HG03066 (cell line): ENCODE results near the gene PLAC9.
"Not testable (repeated sequence)": the region's sequence is repeated elsewhere in the genome, so short reads cannot be mapped to it uniquely, and the experiment has no call there.

Experiments used
- ATAC-seq: cut with Tn5 transposase; IDR thresholded peaks from one replicate; pipeline ENCODE4 v1.9.1; 2021; ENCODE audit warnings: low read depth; ENCODE audit not compliant: unreplicated experiment

The PLAC9 gene

DNA sequence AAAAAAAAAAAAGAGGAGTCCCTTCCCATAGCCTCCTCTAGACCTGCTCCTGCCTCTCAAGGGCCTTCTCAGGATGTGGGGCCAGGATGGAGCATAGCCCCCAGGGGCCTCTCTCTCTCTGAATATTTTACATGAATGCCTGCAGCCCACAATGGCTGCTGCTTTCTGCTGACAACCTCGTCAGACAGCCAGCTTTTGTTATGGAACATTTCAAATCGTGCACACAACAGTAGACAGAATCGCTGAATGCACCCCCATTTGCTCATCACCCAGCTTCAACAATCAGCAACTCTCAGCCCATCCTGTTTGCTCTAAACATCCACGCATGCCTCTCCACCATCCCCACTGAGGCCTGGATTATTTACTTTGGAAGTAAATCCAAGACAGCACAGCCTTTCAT lies 5.4 kb downstream of the PLAC9 start:
- no peak for ATAC-seq

- ATAC-seq, result no peak
Measured at GRCh38 chr10:80139265-80139664, 6.7 kb downstream of the PLAC9 start.

- no peak for ATAC-seq
Measured at GRCh38 chr10:80140251-80140650, 7.7 kb downstream of the PLAC9 start.

DNA sequence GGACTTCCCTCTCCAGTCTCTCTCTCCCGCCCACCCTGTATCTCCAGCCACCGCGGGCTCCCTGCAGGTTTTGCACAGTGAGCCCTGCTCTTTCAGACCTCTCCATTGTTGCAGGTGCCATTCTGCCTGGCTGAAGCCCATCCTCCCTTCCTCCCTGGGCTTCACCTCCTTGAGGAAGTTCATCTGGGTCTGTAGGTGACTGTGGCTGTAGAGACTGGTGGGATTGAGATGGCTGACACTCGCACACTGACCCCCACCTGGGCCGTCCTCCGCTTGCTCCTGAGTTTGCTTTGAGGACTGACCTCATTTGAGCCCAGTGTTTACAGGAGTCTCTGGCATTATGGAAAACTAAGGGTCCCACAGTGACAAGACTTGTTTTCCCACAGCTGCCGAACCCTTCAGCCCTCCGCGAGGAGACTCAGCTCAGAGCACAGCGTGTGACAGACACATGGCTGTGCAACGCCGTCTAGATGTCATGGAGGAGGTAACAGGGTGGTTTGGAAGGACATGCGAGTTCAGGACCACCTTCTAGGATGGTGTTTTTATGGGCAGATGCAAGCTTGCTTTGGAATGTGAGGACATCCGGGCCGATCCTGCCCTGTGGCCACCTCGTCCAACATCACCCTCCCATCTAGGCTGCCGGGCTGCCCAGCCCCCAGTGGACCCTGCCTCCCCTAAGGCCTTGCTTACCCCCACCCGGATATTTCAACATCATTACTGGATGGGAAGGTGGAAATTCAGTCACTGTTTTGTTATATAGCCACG lies 9.3 kb downstream of the PLAC9 start:
- no peak for ATAC-seq

DNA sequence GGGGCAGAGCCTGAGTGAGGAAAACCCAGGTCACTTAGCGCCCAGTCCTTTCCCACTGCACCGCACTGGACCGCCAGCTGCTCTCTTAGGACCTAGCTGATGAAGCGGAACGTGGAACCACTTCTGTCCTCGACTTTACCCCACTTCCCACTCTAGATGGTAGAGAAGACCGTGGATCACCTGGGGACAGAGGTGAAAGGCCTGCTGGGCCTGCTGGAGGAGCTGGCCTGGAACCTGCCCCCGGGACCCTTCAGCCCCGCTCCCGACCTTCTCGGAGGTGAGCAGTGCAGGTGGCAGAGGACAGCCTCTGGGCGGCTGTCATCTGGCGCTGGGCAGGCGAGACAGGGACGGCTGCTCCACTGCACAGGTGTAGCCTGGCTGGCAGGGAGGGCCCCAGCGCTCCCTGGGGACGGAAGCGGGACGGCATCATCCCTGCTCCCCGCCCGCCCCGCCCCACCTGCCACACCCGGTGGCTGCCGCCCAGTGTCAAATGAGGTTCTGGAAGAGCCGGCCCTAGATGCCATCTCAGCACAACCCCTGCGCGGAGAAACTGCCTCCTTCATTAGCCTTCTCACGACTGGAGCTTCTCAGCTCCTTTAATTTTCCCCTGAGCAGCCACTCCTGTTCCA lies 11.7 kb downstream of the PLAC9 start:
- peak; percentile 49 for ATAC-seq

DNA sequence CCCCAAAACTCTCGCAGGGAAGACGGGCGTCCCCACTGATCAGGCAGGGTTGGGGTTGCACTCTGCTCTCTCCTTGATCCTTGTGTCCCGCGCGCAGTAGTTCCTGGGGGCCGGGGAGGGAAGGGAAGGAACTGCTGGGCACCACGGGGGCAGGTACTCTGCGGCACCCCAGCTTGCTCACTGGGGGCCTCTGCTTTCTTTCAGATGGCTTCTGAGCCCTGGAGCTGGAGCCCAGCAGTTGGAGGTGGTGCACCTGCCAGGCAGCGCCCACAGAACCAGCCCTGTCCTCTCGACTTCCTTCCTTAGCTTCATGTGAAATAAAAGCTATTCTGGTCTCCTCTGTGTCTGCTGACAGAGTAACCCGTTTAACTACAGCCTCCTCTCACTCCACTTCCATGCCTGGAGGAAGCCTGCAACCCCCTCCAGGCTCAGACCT lies 12.2 kb downstream of the PLAC9 start:
- peak; percentile 40 for ATAC-seq

- ATAC-seq, result not testable (repeated sequence)
Measured at GRCh38 chr10:80145406-80146308, 13.1 kb downstream of the PLAC9 start.

GRCh38 chr10:80146918-80147317 lies 14.4 kb downstream of the PLAC9 start:
- no peak for ATAC-seq

GRCh38 chr10:80148166-80148805 lies 15.8 kb downstream of the PLAC9 start:
- ATAC-seq, result no peak

- ATAC-seq, result no peak
Measured at GRCh38 chr10:80149123-80149522, 16.6 kb downstream of the PLAC9 start.

GRCh38 chr10:80150172-80150571 lies 17.6 kb downstream of the PLAC9 start:
- ATAC-seq, result no peak

- ATAC-seq, result no peak
Measured at GRCh38 chr10:80152820-80153219, 20.3 kb downstream of the PLAC9 start.

- ATAC-seq, result no peak
Measured at GRCh38 chr10:80153460-80153859, 20.9 kb downstream of the PLAC9 start.

- ATAC-seq, result no peak
Measured at GRCh38 chr10:80154626-80154977, 22.1 kb downstream of the PLAC9 start.

GRCh38 chr10:80154978-80155695 lies 22.6 kb downstream of the PLAC9 start:
- ATAC-seq, result no peak

- no peak for ATAC-seq
Measured at GRCh38 chr10:80155696-80156215, 23.2 kb downstream of the PLAC9 start.

DNA sequence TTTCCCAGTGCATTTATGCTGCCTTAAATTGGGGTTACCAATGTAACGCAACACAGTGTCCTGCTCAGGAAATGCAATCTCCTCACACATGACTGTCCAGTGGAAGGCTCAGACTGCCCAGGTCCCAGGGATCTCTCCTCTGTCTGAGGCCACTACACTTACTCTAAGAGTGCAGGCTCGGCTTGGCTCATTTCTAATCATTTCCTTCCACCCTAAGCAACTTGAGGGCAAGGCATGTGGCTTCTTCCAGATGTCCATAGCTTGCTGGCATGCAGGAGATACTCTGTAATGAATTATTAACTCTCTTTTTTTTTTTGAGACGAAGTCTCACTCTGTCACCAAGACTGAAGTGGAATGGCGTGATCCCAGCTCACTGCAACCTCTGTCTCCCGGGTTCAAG lies 23.7 kb downstream of the PLAC9 start:
- no peak for ATAC-seq

GRCh38 chr10:80157561-80157960 lies 25.0 kb downstream of the PLAC9 start:
- no peak for ATAC-seq

DNA sequence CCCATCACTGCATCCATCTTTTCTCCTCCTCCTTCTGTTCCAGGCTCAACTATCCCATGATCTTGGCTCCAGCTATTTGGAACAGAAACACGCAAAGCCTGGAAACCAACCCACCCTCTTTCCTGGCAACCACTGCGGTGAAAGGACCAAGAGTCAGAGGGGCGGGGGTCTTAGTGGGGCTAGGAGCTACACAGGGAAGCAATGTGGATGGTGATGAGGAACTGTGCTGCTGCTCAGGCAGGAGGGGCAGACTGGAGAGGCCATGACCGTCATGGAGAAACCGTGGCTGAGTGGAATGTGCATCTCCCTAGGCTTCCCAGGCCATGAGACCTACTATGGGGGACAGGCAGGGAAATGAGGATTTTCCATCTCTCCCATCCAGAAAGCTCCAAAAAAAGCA lies 25.6 kb downstream of the PLAC9 start:
- ATAC-seq, result no peak

- ATAC-seq, result no peak
Measured at GRCh38 chr10:80158598-80159127, 26.1 kb downstream of the PLAC9 start.
